NOMO-1 treated with dmso at 0.1 percent for 144 hours (cell line): ENCODE results near the gene FBXO44.

Experiments used
- DNase-seq: peaks from one replicate; lab custom pipeline; 2025; ENCODE audit not compliant: unreplicated experiment; lab: John Stamatoyannopoulos, UW

FBXO44 gene

GRCh38 chr1:11657654-11658053, 3.0 kb downstream of the FBXO44 start:
- no peak for DNase-seq

- DNase-seq: no peak
Measured at GRCh38 chr1:11658542-11658941, 3.9 kb downstream of the FBXO44 start.

- DNase-seq: no peak
Measured at GRCh38 chr1:11659748-11660147, 5.1 kb downstream of the FBXO44 start.

- no peak for DNase-seq
Measured at GRCh38 chr1:11661103-11661502, 6.4 kb downstream of the FBXO44 start.

- no peak for DNase-seq
Measured at GRCh38 chr1:11664336-11665065, 9.8 kb downstream of the FBXO44 start.

- DNase-seq: no peak
Measured at GRCh38 chr1:11668516-11668915, 13.8 kb downstream of the FBXO44 start.

GRCh38 chr1:11670747-11671146, 16.1 kb downstream of the FBXO44 start:
- no peak for DNase-seq

- DNase-seq: no peak
Measured at GRCh38 chr1:11671205-11671543, 16.5 kb downstream of the FBXO44 start.

- no peak for DNase-seq
Measured at GRCh38 chr1:11671544-11672286, 17.0 kb downstream of the FBXO44 start.

GRCh38 chr1:11673089-11673769, 18.6 kb downstream of the FBXO44 start:
- no peak for DNase-seq

- DNase-seq: no peak
Measured at GRCh38 chr1:11674488-11674887, 19.8 kb downstream of the FBXO44 start.

- DNase-seq: no peak
Measured at GRCh38 chr1:11675325-11675724, 20.6 kb downstream of the FBXO44 start.

GRCh38 chr1:11676386-11677103, 21.9 kb downstream of the FBXO44 start:
- DNase-seq: no peak

GRCh38 chr1:11678442-11678841, 23.8 kb downstream of the FBXO44 start:
- DNase-seq: no peak

- DNase-seq: no peak
Measured at GRCh38 chr1:11680270-11681070, 25.8 kb downstream of the FBXO44 start.

GRCh38 chr1:11681071-11681771, 26.5 kb downstream of the FBXO44 start, which contains the start of gene MAD2L2:
Gene MAD2L2 (minus strand): TSS chr1:11681148. CDS start chr1:11680601, 547 bp downstream.
- peak; percentile 62 for DNase-seq

GRCh38 chr1:11682287-11682771, 27.7 kb downstream of the FBXO44 start:
- DNase-seq: no peak

GRCh38 chr1:11682799-11683198, 28.1 kb downstream of the FBXO44 start:
- no peak for DNase-seq

GRCh38 chr1:11684070-11684469, 29.4 kb downstream of the FBXO44 start:
- DNase-seq: no peak
